Measurements from ENCODE around the gene MRPL14.

The MRPL14 gene

DNA sequence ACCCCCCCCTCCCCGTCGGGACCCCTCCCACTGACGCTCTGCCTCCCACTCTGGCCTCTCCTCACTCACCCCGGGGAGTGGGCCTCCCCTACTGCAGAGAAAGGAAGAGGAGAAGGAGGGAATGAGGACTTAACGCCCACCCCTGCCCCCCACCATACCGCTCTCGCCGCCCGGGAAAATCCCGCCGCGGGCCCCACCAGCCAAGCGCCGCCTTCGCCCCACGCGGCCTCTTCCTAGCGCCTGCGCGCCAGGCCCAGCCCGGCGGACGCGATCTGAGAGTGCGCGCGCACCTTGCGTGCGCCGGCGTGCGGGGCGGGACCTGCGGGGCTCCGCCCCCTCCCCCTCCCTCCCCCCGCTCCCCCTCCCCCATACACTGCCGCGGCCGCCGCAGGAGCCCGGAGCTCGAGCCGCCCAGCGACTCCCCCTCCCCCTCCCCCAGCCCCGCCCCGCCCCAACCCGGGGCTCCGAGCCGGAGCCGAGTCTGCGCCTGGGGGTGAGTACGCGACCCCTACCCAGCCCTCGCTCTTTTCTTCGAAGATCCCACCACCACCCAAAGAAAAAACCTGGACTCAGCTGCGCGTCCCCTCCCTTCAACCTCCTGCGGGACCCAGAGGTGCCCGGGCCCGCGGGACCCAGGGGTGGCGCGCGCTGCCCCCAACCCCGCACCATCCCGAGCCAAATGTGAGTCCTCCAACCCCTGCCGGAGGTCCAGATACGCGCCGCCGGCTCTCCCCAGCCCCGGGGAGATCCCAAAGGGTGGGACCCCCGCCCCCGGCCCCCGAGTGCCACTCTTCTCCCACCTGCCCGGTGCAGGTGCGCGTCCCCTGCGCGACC is at the start of gene MRPL14, which contains the start of gene TMEM63B:
MRPL14 (minus strand) TSS at position 267 of the 834 bp plus-strand sequence. CDS start 10,841 bp downstream, outside the sequence.
TMEM63B (plus strand) TSS at position 369 of the 834 bp plus-strand sequence. CDS start 7,031 bp downstream, outside the sequence.
- no peak for TF ChIP-seq SNAI2 (CRISPR knock-in tag; IDR thresholded peaks at IDR 0.05)
- TF ChIP-seq ZNF8 (CRISPR knock-in tag; IDR thresholded peaks at IDR 0.05): no peak
- TF ChIP-seq ESRRG (CRISPR knock-in tag; IDR thresholded peaks at IDR 0.05): no peak
- TF ChIP-seq ZNF70 (CRISPR knock-in tag; IDR thresholded peaks at IDR 0.05): no peak
- no peak for TF ChIP-seq GLIS3 (CRISPR knock-in tag; IDR thresholded peaks at IDR 0.05)
- TF ChIP-seq, protein P1, sequence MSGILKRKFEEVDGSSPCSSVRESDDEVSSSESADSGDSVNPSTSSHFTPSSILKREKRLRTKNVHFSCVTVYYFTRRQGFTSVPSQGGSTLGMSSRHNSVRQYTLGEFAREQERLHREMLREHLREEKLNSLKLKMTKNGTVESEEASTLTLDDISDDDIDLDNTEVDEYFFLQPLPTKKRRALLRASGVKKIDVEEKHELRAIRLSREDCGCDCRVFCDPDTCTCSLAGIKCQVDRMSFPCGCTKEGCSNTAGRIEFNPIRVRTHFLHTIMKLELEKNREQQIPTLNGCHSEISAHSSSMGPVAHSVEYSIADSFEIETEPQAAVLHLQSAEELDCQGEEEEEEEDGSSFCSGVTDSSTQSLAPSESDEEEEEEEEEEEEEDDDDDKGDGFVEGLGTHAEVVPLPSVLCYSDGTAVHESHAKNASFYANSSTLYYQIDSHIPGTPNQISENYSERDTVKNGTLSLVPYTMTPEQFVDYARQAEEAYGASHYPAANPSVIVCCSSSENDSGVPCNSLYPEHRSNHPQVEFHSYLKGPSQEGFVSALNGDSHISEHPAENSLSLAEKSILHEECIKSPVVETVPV (CRISPR knock-in tag; IDR thresholded peaks at IDR 0.05): no peak
- TF ChIP-seq, protein P2, sequence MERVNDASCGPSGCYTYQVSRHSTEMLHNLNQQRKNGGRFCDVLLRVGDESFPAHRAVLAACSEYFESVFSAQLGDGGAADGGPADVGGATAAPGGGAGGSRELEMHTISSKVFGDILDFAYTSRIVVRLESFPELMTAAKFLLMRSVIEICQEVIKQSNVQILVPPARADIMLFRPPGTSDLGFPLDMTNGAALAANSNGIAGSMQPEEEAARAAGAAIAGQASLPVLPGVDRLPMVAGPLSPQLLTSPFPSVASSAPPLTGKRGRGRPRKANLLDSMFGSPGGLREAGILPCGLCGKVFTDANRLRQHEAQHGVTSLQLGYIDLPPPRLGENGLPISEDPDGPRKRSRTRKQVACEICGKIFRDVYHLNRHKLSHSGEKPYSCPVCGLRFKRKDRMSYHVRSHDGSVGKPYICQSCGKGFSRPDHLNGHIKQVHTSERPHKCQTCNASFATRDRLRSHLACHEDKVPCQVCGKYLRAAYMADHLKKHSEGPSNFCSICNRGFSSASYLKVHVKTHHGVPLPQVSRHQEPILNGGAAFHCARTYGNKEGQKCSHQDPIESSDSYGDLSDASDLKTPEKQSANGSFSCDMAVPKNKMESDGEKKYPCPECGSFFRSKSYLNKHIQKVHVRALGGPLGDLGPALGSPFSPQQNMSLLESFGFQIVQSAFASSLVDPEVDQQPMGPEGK (CRISPR knock-in tag; IDR thresholded peaks at IDR 0.05; ENCODE audit: borderline replicate concordance): no peak
- TF ChIP-seq PPARA (CRISPR knock-in tag; IDR thresholded peaks at IDR 0.05; ENCODE audit: borderline replicate concordance): no peak
- TF ChIP-seq, protein P3, sequence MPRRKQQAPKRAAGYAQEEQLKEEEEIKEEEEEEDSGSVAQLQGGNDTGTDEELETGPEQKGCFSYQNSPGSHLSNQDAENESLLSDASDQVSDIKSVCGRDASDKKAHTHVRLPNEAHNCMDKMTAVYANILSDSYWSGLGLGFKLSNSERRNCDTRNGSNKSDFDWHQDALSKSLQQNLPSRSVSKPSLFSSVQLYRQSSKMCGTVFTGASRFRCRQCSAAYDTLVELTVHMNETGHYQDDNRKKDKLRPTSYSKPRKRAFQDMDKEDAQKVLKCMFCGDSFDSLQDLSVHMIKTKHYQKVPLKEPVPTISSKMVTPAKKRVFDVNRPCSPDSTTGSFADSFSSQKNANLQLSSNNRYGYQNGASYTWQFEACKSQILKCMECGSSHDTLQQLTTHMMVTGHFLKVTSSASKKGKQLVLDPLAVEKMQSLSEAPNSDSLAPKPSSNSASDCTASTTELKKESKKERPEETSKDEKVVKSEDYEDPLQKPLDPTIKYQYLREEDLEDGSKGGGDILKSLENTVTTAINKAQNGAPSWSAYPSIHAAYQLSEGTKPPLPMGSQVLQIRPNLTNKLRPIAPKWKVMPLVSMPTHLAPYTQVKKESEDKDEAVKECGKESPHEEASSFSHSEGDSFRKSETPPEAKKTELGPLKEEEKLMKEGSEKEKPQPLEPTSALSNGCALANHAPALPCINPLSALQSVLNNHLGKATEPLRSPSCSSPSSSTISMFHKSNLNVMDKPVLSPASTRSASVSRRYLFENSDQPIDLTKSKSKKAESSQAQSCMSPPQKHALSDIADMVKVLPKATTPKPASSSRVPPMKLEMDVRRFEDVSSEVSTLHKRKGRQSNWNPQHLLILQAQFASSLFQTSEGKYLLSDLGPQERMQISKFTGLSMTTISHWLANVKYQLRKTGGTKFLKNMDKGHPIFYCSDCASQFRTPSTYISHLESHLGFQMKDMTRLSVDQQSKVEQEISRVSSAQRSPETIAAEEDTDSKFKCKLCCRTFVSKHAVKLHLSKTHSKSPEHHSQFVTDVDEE (CRISPR knock-in tag; IDR thresholded peaks at IDR 0.05): no peak
- TF ChIP-seq ARNTL (CRISPR knock-in tag; IDR thresholded peaks at IDR 0.05; ENCODE audit: borderline replicate concordance, low read depth): no peak
- peak; percentile 88 for ATAC-seq

DNA sequence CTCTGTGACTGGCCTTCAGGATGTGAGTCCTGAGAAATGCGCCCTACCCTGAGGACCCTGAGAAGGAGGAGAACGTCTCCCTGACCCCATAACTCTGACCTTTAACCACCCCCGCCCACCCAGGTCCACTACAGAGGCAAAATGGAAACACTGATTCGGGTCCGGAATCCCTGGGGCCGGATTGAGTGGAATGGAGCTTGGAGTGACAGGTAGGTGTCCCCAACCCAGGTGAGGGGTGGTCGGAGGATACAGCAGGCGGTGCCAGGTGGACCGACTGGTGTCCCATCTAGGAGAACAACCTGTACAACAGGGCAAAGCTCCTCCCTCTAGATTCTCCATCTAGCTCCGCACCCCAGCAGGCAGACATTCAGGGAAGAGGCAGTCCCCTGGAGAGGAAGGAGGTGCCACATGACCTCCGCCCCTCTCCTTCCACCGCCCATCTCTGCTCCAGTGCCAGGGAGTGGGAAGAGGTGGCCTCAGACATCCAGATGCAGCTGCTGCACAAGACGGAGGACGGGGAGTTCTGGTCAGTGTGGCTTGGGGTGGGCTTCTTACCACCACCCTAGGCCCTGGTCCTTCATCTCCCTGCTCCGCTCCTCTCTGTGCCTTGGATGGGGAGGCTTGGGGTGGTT is 49.0 kb upstream of the MRPL14 start:
- no peak for ATAC-seq
- TF ChIP-seq ZFP3 (CRISPR knock-in tag; IDR thresholded peaks at IDR 0.05) (no peak), ZC3H10 (CRISPR knock-in tag; IDR thresholded peaks at IDR 0.05) (no peak), TOX (CRISPR knock-in tag; IDR thresholded peaks at IDR 0.05; ENCODE audit: borderline replicate concordance) (no peak), SNAI2 (CRISPR knock-in tag; IDR thresholded peaks at IDR 0.05) (no peak), PPARA (CRISPR knock-in tag; IDR thresholded peaks at IDR 0.05; ENCODE audit: borderline replicate concordance) (no peak)
- TF ChIP-seq, protein P2 (CRISPR knock-in tag; IDR thresholded peaks at IDR 0.05; ENCODE audit: borderline replicate concordance): no peak

DNA sequence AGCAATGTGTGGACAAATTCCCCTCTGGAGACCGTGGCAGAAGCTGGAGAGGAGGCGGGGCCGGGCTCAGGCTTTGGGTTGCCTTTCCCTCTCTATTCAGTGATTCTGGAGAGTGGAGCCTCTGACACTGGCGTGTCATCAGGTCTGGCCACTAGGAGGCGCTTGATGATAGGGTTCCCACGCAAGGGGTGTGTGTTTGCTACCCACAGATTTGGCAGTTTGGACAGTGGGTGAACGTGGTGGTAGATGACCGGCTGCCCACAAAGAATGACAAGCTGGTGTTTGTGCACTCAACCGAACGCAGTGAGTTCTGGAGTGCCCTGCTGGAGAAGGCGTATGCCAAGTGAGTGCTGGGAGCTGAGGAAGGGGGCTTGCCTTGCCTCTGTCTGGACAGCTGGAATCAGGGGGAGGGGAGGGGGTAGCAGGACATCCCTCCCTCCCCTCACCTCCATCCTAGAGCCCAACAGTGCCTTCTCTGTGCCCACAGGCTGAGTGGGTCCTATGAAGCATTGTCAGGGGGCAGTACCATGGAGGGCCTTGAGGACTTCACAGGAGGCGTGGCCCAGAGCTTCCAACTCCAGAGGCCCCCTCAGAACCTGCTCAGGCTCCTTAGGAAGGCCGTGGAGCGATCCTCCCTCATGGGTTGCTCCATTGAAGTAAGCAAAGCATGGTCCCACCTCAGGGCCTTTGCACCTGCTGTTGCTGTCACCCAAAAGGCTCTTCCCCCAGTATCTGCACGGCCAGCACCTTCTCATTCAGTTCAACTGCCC is 45.7 kb upstream of the MRPL14 start:
- peak; percentile 99 for ATAC-seq
- TF ChIP-seq OSR1 (CRISPR knock-in tag; IDR thresholded peaks at IDR 0.05) (no peak), ZFP30 (CRISPR knock-in tag; IDR thresholded peaks at IDR 0.05) (no peak), ISL1 (CRISPR knock-in tag; IDR thresholded peaks at IDR 0.05) (no peak), ARNTL (CRISPR knock-in tag; IDR thresholded peaks at IDR 0.05; ENCODE audit: borderline replicate concordance, low read depth) (no peak), SNAI2 (CRISPR knock-in tag; IDR thresholded peaks at IDR 0.05) (no peak), TOX (CRISPR knock-in tag; IDR thresholded peaks at IDR 0.05; ENCODE audit: borderline replicate concordance) (no peak)
- TF ChIP-seq, protein P4, sequence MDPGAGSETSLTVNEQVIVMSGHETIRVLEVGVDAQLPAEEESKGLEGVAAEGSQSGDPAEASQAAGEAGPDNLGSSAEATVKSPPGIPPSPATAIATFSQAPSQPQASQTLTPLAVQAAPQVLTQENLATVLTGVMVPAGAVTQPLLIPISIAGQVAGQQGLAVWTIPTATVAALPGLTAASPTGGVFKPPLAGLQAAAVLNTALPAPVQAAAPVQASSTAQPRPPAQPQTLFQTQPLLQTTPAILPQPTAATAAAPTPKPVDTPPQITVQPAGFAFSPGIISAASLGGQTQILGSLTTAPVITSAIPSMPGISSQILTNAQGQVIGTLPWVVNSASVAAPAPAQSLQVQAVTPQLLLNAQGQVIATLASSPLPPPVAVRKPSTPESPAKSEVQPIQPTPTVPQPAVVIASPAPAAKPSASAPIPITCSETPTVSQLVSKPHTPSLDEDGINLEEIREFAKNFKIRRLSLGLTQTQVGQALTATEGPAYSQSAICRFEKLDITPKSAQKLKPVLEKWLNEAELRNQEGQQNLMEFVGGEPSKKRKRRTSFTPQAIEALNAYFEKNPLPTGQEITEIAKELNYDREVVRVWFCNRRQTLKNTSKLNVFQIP (CRISPR knock-in tag; IDR thresholded peaks at IDR 0.05; ENCODE audit: borderline replicate concordance, low read depth): no peak
- TF ChIP-seq, protein P1 (CRISPR knock-in tag; IDR thresholded peaks at IDR 0.05): no peak
- TF ChIP-seq, protein P3 (CRISPR knock-in tag; IDR thresholded peaks at IDR 0.05): no peak
